Islet precursor cell (in vitro differentiated cells): ENCODE measurements around the gene TNS3.

Experiments used
- DNase-seq: peaks from one replicate; pipeline ENCODE4 v3.0.0-alpha.2; 2018

The TNS3 gene

DNA sequence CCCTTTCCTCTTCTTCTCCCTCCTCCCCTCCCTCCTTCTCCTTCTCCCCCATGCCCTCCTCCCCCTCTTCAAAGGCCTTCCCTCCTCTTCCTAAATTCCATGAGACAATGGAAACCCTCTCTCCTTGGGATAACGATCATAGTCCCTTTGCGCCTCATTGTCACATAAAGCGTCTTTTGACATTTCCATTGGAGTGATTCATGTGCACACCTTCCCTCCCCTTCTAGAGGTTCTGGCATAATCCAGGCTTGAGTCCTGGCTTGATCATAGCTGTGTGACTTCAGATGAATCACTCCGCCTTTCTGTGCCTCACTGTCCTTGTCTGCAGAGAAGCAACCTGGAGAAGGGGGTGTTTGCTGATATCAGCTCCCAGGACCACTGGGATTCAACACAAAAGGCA, 204.2 kb downstream of the TNS3 start:
- DNase-seq: no peak

DNA sequence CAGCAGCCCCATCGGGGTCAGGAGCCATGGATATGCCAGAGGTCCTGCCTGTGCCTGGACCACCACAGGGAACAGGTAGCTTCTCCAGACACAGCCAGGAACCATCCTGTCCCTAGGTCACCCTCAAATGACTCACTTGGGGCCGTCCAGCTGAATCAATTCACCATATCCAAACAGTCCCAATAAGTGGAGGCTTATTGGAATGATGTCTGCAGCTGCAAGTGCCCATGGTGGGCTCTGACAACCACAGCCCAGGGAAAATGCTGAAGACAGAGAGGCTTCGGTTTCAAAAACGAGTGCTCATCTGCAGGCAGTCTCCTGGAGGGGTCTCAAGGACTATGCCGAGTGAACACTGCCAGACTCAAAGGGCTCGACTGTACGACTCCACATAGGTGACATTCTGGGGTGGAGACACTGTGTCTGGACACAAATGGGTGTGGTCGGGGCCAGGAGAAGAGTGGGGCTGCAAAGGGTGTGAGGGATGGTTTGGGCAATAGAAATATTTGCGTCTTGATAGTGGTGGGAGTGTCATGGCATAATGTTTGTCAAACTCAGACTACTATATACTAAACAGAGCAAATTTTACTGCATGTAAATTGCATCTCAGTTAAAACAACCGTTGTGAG, 204.8 kb downstream of the TNS3 start:
- no peak for DNase-seq

DNA sequence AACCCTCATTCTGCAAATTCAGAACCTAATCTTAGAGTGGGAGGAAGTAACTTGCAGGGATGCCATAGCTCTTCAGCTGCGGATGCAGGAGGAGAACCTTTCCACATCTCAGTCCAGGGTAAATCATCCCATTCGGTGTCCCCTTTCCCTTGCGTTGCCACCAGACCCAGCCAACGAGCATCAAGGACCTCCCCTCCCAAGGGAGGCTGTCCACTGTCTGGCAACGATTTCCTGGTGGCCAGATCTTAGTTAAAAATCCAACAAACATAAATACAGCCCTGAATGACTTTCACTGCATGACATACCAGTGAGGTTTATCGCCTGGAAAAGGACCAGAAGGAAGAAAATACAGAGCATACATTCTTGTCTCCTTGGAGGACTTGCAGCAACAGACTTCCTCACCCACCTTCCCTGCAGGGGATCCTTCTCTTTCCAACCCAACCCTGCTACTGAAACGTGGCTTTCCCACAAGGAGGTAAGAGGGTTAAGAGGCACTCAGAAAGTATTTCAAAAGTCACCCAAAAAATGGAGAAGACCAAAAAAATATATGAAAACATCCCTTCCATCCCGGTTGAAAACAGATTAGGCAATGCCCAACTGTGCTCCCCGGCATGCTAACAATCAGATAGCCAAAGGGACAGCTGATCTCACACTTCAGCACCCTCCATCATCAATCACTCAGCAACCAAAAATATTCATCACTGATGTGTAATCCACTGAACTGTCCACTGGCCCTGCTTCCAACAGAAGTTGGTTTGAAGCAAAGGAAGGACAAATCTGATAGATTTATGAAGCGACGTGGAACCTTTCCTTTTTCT, 206.6 kb downstream of the TNS3 start:
- DNase-seq: no peak

DNA sequence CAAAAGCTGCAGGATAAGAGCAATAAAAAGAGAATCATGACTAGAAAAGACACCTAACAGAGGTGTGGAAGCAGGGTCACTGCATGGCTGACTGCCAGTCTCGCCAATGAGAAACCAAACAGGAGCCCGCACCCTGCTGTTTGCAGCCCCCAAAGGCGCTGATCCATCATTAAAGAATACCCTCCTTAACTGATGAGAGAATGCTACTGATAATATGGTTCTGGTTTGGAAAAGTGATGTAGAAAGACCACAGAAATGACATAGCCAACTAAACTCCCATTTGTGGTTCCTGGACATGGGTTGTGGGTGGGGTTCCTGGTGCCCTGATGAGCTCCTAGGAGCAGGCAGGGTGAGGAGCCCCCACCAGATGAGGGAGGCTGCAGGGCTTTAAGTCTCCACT, 207.4 kb downstream of the TNS3 start:
- DNase-seq: no peak

DNA sequence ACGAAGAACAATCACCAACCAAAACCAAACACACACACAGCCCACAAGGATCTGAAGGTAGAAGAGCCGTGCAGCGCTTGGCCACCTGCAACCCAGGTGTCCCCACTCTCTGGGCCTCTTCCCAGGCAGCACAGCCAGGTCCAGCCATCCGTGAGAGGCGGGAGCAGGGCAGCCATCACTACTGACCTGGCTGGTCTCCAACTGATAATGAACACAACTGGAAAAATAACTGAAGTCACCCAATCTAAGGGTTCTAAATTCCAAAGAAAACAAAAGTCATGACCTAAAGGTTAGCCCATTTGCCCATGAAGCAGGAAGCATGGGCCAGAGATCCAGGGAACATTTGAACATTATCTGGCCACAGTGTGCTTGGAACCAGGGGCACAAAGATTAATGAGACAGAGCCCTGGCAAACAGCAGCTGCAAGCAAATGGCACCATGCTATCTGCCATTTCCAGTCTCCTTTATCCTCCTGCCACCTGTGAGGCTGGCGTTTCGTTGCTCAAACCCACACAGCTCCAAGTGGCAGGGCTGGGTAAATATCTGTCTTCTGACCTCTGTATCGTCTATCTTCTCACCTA, 207.9 kb downstream of the TNS3 start:
- no peak for DNase-seq

DNA sequence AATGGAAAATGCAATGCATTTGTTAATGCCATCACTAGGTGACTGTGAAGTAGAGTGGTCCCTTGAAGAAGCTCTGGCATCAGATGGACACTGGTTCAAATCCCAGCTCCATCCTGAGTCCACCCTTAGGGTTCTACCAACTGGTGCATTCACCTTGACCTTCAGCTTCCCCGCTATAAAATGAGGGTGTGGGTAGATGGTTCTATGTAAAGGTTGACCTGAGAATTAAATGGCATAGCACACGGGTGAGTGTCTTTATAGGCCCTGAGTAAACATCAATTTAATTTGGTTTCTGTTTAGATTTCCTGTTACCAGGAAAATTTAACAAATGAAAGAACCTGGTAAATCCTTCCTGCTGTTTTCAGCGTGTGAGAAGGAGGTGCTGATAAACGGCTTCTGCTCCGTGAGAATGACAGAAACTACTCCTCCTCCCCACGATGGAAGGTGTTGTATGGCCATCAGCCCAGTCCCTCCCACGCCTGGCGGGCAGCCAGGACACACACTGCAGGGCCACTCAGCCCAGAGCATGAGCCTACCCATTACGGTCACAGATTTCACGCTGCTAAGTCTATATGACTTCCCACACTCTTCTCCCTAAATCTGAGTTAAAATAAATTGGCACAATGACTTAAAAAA, 210.1 kb downstream of the TNS3 start:
- no peak for DNase-seq

DNA sequence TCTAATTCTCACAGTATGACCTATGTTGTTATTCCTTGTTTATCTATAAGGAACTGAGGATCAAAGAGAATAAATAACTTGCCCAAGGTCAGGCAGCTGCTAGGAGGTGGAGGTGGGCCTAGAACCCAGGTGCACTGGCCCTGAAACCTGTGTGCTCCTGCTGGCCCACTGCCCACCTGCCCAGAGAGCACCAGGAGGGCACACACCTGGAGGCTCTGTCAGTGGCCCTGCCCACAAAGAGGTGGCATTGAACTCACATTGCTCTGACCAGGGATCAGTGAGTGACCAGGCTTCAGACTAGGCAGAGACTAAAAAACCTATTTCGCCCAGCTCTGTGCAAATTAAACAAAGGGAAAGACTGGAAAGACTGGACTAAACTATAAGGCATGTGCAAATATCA, 210.6 kb downstream of the TNS3 start:
- no peak for DNase-seq

DNA sequence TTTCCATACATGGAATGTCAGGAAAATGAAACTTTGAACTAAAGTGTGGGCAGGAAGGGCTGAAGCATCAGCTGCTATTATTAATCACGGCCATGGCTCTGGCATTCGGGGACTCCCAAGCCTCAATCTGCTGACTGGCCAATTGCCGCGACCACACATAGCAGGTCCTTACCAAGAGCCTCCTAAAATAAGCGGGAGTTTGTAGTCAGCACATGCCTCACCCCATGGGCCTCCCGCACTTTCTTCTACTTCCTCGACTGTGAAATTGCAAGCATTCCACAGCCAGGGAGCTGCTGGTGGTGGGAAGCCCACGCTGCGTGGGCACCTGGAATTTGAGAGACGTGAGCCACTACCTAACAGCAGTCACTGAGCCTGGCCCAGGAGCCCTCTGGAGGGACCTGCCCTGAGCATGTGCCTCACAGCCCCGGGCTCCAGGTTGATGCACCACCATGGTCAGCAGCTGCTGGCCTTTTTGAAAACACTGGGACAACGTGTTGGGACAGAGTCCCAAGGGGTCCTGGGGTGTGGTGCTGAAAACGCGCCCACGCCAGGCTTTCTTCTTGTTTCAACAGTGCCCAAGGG, 211.4 kb downstream of the TNS3 start:
- DNase-seq: peak; percentile 62

DNA sequence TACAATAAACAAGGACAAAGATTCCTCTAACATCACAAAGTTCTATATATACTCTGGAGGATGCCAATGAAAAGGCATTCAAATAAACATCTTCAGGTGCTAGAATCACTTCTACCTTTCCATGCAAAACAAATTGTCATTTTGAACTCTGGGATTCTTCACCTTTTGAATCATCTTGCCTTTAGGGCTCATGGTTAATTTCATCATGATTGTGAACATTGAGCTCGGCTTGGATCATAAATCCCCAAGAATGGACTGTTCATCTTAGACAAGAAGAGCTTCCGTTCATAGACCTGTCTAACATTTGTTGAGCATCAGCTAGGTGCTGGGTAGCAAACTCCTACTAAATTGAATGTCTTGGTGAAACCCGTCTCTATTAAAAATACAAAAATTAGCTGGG, 212.2 kb downstream of the TNS3 start:
- no peak for DNase-seq

DNA sequence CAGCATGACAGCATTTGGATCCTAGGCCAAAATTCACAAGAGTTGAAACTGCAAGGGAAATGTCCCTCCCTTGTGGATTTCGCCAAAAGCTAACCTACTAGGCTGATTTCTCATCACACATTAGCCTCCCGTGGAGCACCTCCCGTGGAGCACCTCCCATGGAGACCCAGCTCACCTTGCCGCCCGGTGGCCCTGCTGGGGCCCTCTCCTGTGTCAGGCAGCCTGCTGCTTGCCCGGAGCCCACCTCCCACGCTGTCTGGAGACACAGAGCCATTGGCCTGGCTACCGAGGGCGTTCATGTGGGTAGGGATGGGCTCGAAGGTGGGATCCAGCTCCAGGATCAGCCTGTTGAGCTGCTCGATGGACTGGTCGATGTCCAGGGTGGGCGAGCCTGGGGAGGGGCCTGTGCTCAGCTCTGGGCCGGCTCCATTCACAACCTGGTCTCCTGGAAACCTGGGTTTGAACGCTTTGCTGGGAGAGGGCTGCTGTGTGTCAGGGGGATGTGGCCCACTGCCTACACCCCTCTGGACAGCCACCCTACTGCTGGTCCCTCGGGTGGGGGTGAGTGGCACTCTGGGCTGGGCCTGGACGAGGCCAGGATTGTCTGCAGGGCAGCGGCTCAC, 213.6 kb downstream of the TNS3 start:
- DNase-seq: no peak

DNA sequence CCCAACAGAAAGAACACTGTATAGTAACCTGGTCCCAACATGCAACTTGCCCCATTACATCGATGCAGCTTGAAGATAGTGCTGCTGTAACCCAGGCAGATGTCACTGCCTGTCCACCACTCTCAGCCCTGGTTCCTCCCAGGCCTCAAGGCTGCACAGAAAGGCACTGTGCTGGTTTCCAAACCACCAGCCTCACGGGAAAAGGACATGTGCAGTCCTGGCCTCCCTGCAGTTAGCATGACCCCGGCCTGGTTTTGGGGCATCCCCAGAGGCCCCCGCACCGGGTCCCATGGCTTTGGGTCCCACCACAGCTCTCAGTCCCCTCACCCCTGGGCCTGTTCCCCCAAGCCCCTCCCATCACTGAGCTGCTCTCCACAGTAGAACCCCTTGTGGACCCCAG, 214.5 kb downstream of the TNS3 start:
- no peak for DNase-seq

DNA sequence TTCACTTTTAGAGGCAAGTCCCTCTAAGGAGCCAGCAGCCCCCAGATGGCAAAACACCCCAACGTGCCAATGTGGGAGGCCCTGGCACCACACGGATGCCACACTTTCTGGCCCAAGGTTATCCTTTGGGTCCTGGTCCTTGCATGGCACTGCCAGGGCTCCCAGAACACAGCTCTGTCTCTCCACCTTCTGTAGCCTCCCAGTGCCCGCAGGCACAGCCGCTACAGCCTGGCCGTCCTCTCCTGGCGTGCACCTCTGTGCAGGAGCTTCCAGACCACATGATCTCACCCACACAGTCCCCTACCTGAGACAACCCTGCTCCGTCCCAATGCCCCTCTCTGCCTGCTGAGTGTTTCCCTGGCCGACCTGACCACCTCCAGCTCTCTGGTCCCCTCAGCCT, 215.0 kb downstream of the TNS3 start:
- DNase-seq: no peak

DNA sequence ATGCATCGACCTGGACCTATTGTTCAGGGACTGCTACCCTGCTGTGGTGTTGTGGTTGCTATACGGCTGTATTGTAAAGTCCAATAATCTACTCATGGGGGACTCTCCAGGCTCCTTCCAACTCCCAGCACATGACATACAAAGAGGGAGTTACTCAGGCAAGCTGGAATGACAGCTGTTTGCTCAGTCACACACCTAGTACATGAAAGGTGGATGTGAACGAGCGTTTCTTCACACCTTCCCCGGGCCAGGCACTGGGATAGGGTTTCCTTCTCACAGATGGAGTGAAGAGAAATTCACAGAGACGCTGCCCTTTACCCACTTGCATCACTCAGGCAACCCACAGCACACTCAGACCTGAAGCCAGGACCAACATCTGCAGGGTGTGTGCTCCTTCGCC, 215.7 kb downstream of the TNS3 start:
- no peak for DNase-seq

DNA sequence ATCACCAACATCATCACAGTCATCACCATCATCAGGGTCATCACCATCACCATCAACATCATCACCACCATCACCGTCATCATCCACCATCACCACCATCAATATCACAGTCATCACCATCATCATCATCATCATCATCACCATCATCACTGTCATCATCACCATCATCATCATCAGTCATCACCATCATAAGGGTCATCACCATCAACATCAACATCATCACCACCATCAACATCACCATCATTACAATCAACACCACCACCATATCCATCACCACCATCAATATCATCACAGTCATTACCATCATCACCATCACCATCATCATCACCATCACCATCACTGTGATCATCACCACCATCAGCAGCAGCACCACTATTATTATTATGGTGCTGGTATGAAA, 218.9 kb downstream of the TNS3 start:
- no peak for DNase-seq

DNA sequence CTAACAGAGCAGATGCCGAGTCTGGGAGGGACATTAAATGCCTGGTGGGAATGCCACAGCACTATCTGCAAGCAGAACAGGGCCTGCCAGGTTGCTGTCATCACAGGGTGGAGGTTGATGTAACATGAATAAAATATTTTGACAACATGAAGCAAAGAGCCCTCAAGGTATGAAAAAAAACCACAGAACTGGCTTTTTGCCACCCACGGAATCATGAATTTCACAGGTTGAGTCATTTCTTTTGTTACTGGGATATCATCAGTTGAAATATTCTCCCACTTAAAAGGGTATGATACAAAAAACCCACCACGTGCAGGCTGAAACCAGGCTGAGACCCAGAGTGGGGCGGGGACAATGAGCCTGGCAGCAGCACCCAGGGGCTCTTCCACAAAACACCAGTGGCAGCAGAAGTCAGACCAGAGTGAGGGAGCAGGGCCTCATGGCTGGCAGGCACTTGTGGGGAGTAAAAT, 220.1 kb downstream of the TNS3 start:
- no peak for DNase-seq

DNA sequence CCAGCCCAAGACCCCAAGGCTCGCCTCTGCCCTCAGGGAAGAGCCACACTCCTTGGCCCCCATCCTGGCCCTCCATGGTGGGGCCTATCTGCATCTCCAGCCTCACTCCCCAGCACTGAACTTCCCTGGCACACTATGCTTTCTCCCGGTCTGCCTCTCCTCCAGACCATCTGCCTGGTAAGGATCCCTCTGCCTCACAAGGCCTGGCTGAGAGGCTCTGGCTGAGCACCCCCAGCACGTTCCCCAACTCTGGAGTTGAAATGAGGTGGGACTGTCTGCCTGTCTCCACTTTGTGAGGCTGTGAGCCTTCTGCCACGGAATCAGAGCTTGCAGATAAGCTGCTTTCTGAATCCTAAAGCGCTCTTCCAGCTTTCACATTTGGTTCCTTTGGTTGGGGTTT, 220.7 kb downstream of the TNS3 start:
- no peak for DNase-seq

DNA sequence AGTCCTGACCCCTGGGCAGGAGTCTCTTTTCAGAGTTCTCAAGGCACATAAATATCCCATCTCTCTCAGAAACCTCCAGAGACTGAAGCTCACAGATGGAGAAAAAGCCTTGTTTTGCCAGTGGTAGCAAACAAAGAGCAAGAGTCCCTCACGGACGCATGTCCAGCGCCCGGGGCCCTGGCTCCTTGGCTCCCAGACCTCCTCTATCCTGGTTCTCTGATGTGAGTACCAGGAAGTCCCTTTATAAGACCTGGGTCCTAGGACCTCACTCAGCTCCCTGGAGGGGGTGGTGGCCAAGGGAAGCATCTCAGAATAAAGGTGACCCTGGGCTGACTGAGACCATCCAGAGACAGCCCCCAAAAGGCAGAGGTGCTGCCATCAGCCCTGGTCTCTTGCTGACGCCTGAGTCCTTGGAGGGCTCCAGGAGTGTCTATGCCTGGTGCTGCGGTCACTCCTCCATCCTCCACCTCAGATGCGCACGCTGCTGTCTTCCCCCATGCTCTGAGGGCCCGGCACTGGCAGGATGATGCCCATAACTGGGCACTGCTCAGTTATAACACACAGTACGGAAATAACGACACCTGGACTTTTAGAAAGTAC, 221.5 kb downstream of the TNS3 start:
- no peak for DNase-seq

DNA sequence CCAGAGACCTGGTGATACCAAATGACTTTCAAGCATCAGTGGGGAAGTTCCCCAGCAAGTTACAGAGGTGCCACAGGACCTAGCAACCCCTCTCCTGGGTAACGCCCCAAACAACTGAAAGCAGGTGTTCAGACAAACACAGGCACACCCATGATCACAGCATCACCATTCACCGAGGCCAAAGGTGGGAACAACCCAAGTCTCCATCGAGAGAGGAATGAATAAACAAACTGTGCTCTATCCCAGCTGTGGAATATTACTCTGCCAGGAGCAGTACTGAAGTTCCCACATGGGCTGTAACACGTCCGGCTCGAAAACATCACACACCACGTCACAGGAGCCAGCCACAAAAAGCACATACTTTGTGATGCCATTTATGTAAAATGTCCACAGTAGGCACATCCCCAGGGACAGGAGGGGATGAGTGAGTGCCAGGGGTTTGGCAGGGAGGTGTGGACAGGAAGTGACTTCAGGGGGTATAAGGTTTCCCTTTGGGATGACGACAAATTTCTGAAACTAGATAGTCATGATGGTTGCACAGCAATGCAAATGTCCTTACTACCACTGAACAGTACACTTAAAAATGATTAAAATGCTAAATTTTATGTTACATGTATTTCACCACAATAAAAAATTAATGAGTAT, 222.8 kb downstream of the TNS3 start:
- no peak for DNase-seq

DNA sequence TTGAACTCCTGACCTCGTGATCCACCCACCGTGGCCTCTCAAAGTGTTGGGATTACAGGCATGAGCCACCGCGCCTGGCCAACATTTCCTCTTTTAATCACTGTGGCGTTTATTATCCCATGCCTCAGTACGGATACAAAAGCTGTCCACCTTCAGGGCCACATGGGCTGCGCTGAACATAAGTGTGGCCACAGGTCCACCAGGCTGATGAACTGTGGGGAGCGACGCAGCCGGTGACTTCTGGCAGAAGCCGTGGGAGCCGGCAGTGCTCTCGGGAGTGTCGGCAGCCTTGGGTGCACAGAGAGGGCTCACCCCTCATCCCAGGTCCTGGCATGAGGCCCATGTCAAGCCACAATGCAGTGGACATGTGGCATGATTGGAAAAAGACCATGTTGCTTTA, 223.6 kb downstream of the TNS3 start:
- no peak for DNase-seq

DNA sequence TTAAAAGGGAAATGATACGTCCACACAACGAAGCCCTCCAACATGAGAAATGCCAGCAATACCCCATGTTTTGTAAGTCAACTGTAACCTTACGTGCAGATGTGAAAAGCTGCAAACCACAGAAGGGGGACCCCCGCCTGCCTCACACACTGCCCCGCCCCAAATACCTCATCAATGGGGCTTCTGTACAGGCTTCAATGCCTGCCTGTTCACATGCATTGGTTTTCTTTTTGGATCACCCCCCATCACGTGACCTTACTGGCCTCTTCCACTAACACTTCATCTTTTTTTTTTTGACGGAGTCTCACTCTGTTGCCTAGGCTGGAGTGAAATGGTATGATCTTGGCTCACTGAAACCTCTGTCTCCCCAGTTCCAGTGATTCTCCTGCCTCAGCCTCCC, 224.0 kb downstream of the TNS3 start:
- DNase-seq: no peak

DNA sequence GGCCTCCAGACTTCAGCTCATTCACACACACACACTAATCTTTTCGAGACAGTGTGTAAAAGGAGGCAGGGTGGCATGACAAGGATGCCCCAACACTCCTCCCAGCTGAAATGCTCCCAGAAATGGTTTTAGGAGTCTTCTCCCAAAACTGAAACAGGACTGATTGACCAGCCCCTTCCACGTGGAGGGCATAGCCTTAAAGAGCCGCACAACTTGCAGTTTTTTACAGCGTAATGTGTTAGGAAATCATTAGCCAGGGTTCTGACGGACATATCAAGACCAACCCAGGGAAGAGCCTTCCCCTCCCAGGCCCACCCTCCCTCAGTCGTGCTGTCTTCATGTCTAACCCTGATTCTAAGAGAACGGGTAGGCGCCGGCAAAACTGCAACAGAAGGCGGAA, 224.6 kb downstream of the TNS3 start:
- no peak for DNase-seq

DNA sequence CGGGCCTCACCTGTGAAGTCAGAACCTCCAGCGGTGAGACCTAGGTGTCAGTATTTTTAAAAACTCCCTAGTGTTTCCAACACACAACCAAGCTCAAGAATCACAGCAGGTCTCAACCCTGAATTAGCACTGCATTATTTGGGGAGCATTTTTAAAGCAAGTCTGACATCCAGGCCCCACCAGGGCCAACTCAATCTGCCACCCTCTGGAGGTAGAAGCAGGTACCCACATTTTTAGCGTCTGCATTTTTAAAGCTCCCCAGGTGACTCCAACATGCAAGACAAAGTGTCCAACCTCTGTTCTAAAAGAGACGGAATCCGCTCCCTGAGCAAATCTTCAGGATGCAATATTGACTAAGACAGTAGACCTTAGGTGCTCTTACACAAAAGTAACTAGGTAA, 225.7 kb downstream of the TNS3 start:
- no peak for DNase-seq
